Stomach (tissue), 4 donors: Measurements from ENCODE around the gene ZNF232.
"Not testable (repeated sequence)": the region's sequence is repeated elsewhere in the genome, so short reads cannot be mapped to it uniquely, and the experiment has no call there.

Source experiments
- EP300 ChIP-seq: sonication (generic); formaldehyde crosslinking; IDR thresholded peaks from one replicate; pipeline ENCODE4 v1.6.1; 2017; ENCODE audit warnings: antibody characterized with exemption
- POLR2A ChIP-seq, 4 donors: fragments of 450-650 bp; IDR thresholded peaks; one replicate each; pipeline ENCODE4 v1.6.1; 2016; ENCODE audit warnings: antibody characterized with exemption in 4 of 4, control low read depth in 2 of 4, mild to moderate bottlenecking in 1 of 4, moderate library complexity in 1 of 4
- POLR2AphosphoS5 ChIP-seq, 3 donors: sonication (generic); formaldehyde crosslinking; IDR thresholded peaks; one replicate each; pipeline ENCODE4 v1.6.1; 2016; ENCODE audit warnings: antibody characterized with exemption in 3 of 3
- TF ChIP-seq, protein P1 (sequence below), 7 experiments: fragments of 450-650 bp in 4 of 7; fragments of 200-600 bp in 3 of 7; sonication (generic) in 3 of 7; IDR thresholded peaks; one replicate each; pipeline ENCODE4 v1.5.1; 2016 to 2019; ENCODE audit warnings: antibody characterized with exemption in 7 of 7, control low read depth in 2 of 7, mild to moderate bottlenecking in 1 of 7

DNA sequence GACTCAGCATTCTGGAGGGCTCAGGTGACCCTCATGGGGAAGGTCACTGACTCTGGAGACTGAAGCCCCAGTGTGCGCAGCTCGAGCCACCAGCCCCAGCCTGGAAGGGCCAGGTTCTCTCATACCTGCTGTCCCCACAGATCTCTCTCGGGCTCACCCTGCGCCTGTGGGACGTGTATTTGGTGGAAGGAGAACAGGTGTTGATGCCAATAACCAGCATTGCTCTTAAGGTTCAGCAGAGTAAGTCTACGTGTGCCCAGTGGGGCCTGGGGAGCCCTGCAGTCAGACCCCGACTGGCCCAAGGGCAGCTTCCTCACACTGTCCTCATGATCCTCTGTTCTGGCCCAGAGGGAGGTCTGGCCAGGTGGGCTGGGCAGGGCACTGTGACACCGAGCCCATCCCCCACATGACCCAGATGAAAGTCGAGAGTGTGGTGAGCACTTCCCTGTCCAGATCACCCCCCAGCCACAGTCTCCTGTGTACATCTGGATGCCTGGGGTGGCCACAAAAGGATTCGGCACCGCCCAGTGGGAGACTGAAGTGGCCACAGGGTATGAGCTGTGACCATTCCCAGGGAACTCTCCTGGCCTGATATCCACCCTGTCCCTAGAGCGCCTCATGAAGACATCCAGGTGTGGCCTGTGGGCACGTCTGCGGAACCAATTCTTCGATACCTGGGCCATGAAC lies 26.0 kb upstream of the ZNF232 start:
- TF ChIP-seq, protein P1, sequence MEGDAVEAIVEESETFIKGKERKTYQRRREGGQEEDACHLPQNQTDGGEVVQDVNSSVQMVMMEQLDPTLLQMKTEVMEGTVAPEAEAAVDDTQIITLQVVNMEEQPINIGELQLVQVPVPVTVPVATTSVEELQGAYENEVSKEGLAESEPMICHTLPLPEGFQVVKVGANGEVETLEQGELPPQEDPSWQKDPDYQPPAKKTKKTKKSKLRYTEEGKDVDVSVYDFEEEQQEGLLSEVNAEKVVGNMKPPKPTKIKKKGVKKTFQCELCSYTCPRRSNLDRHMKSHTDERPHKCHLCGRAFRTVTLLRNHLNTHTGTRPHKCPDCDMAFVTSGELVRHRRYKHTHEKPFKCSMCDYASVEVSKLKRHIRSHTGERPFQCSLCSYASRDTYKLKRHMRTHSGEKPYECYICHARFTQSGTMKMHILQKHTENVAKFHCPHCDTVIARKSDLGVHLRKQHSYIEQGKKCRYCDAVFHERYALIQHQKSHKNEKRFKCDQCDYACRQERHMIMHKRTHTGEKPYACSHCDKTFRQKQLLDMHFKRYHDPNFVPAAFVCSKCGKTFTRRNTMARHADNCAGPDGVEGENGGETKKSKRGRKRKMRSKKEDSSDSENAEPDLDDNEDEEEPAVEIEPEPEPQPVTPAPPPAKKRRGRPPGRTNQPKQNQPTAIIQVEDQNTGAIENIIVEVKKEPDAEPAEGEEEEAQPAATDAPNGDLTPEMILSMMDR (IDR thresholded peaks at IDR 0.05) = not testable (repeated sequence)
- TF ChIP-seq POLR2A (IDR thresholded peaks at IDR 0.05); EP300; POLR2AphosphoS5 (IDR thresholded peaks at IDR 0.05): not testable (repeated sequence)
